Osteocyte (in vitro differentiated cells): ENCODE measurements around the gene CRACDL. TPM values are rescaled to one million over a fixed set of nuclear protein-coding genes. Genes with fewer than 3 reads are reported as not detected.
"Not testable (repeated sequence)": the region's sequence is repeated elsewhere in the genome, so short reads cannot be mapped to it uniquely, and the experiment has no call there.

ENCODE experiments used
- DNase-seq: peaks from one replicate; pipeline ENCODE4 v3.0.0; 2021; ENCODE audit warnings: mixed read lengths; ENCODE audit not compliant: unreplicated experiment; ENCODE audit errors: extremely low spot score
- H3K27ac Mint-ChIP-seq: one replicate; pipeline ENCODE4 v1.8.0; 2021; ENCODE audit warnings: mild to moderate bottlenecking, mixed read lengths; ENCODE audit not compliant: unreplicated experiment
- H3K27me3 Mint-ChIP-seq: one replicate; pipeline ENCODE4 v1.8.0; 2021; ENCODE audit warnings: mixed read lengths; ENCODE audit not compliant: unreplicated experiment
- H3K36me3 Mint-ChIP-seq: one replicate; pipeline ENCODE4 v1.8.0; 2021; ENCODE audit warnings: mixed read lengths; ENCODE audit not compliant: unreplicated experiment
- H3K4me1 Mint-ChIP-seq: one replicate; pipeline ENCODE4 v1.8.0; 2021; ENCODE audit warnings: mixed read lengths; ENCODE audit not compliant: unreplicated experiment
- H3K4me3 Mint-ChIP-seq: one replicate; pipeline ENCODE4 v1.8.0; 2021; ENCODE audit warnings: mild to moderate bottlenecking, moderate library complexity, mixed read lengths; ENCODE audit not compliant: unreplicated experiment
- H3K9me3 Mint-ChIP-seq: one replicate; pipeline ENCODE4 v1.8.0; 2021; ENCODE audit warnings: mixed read lengths; ENCODE audit not compliant: unreplicated experiment
- CTCF ChIP-seq: fragments of 200-600 bp; sonication (generic); IDR thresholded peaks from 2 replicates; pipeline ENCODE4 v1.5.0; 2021; ENCODE audit warnings: antibody characterized with exemption, mild to moderate bottlenecking, moderate library complexity
- total RNA-seq: library from RNA; stranded (reverse); gene quantifications from 2 replicates; pipeline ENCODE4 v1.2.1, GENCODE V29; 2021

The CRACDL gene
- total RNA-seq, 1 donor from 2014 or later, result 1.3 TPM

- DNase-seq, result no peak
Observed at GRCh38 chr2:98759338-98759737, 176.7 kb downstream of the CRACDL start.

GRCh38 chr2:98757904-98758421 lies 178.1 kb downstream of the CRACDL start:
- no peak for DNase-seq
- Mint-ChIP-seq H3K4me1 (no peaks in the 10 kb centered on the region), H3K27ac (no peak overlapping the region), H3K27me3 (peaks cover 48% of the 10 kb centered on the region), H3K4me3 (no peak overlapping the region), H3K36me3 (no peaks in the 10 kb centered on the region), H3K9me3 (no peaks in the 10 kb centered on the region)
- no peak for TF ChIP-seq CTCF

More at GRCh38 chr2:98759338-98759737, 176.7 kb downstream of the CRACDL start:
- Mint-ChIP-seq H3K4me1 (no peaks in the 10 kb centered on the region), H3K27me3 (peaks cover 37% of the 10 kb centered on the region), H3K9me3 (no peaks in the 10 kb centered on the region), H3K27ac (no peak overlapping the region), H3K36me3 (no peaks in the 10 kb centered on the region), H3K4me3 (no peak overlapping the region)
- TF ChIP-seq CTCF, result no peak

- no peak overlapping the region for H3K27ac Mint-ChIP-seq
- TF ChIP-seq CTCF, result no peak
- no peak overlapping the region for H3K4me3 Mint-ChIP-seq
- no peak for DNase-seq
- H3K9me3 Mint-ChIP-seq, result no peaks in the 10 kb centered on the region
- H3K36me3 Mint-ChIP-seq, result no peaks in the 10 kb centered on the region
- H3K4me1 Mint-ChIP-seq, result no peaks in the 10 kb centered on the region
- peaks cover 49% of the 10 kb centered on the region for H3K27me3 Mint-ChIP-seq
Observed at GRCh38 chr2:98753801-98754200, 182.2 kb downstream of the CRACDL start.

GRCh38 chr2:98752711-98753110 lies 183.3 kb downstream of the CRACDL start:
- not testable (repeated sequence) for DNase-seq, H3K4me3 Mint-ChIP-seq, H3K9me3 Mint-ChIP-seq, H3K27ac Mint-ChIP-seq, H3K36me3 Mint-ChIP-seq, H3K4me1 Mint-ChIP-seq
- H3K27me3 Mint-ChIP-seq, result peaks cover 56% of the 10 kb centered on the region

- Mint-ChIP-seq H3K4me1 (peaks cover 6% of the 10 kb centered on the region), H3K27ac (no peak overlapping the region), H3K4me3 (no peak overlapping the region), H3K27me3 (peaks cover 56% of the 10 kb centered on the region), H3K36me3 (no peaks in the 10 kb centered on the region), H3K9me3 (no peaks in the 10 kb centered on the region)
- DNase-seq, result no peak
- no peak for TF ChIP-seq CTCF
Observed at GRCh38 chr2:98751748-98752147, 184.3 kb downstream of the CRACDL start.
